ENCODE results near the gene PTTG1IP.
"Not testable (repeated sequence)": the region's sequence is repeated elsewhere in the genome, so short reads cannot be mapped to it uniquely, and the experiment has no call there.

The PTTG1IP gene

DNA sequence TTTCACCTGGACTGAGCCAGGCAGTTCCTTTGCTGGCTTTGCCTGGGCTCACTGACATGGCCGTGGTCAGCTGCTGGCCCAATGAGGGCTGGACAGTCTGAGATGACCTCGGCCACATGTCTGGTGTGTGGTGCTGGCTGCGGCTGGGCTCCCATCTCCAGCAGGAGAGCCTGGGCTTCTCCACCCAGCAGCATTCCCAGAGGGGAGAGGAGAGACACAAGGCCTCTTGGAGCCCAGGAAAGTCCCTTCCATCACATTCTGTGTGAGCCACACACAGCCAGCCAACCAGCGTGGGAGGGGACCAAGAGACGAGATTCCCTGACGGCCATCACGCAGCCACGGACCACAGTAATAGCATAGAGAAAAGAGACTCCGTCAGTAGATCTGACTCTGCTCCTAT, 34.5 kb downstream of the PTTG1IP start:
- no peak for DNase-seq

DNA sequence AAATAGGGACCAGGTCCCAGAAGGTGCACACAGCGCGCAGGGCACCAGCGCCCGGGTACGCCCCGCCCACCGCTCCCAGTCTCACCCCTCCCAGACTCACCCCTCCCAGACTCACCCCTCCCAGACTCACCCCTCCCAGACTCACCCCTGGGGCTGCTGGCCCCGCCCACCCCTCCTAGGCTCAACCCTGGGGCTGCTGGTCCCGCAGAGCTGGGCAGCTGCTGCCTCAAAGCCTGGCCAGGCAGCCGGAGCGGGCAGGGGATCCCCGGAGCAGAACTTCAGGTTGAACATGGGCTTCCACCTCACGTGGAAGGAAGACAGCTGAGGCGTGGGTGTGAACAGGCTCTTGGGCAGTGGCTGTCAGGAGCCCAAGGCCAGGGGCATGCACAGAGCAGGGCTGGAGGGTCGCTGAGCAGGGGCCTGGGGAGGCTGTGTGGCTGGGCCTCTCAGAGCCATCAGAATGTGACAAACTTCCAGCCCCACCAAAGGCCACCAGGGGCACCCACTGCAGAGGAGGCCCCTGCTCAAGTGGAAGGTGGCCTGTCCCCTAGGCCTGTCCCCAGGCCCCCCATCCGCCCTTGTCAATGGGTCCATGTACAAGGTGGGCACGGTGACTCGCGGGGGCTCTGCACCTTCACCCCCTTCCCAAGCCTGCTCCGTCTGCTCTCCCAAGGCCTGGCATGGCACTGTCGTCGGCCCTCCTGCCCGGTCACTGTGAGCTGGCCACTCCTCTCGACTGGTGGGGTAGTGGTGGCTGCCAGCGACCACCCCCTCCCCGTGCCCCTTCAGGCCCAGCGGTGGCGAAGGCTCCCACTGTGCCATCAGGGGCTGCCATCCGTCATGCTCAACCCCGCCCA, 35.2 kb downstream of the PTTG1IP start:
- no peak for DNase-seq

DNA sequence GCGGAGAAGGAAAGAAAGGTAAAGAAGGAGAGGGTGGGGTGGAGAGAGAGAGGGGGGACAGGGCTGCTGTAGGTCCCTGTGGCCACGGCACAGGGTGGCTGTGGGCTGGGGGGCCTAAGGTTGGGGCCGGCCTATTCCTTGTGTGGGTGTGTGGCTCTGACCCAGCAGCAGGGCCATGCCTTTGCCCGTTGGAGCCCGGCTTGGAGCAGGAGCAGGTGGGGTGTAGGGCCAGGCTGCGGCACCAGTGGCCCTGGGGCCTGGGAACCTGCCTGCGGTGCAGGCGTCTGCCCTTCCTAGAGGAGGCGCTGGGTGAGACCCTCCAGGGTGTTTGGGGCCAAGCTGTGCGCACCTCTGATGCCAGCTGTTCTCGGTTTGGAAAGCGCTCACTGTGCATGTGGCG, 36.0 kb downstream of the PTTG1IP start:
- no peak for DNase-seq

DNA sequence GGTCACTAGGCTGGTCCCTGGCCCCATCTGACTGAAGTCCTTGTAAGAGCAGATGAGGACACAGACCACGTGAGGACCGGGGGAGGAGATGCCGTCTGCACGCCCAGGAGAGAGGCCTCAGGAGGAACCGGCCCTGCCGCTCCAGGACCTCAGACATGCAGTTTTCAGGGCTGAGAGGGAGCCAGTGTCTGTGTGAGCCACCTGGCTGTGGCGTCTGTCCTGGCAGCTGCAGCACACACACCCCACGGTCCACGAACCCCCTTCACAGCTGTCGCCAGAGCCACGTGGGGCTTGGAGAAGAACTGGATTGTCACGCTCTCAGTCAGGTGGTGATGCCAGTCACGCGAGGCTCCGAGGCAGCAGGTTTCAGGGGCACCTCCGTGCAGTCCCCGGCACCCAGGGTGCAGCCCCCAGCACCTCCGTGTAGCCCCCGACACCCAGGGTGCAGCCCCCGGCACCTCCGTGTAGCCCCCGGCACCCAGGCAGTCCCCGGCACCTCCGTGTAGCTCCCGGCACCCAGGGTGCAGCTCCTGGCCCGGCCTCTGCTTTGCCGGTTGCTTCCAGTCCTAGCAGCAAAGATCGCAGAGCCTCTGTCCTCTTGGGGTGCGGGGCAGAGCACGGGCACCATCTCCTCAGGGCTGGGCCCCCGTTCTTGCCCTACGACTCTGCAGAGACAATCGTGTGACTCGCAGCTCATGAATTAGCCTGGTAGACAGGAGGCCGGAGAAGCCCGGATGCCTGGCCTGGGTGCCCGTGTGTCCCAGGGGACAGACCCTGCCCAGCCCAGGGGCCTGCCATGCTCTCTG, 36.6 kb downstream of the PTTG1IP start:
- DNase-seq = peak; percentile 82

DNA sequence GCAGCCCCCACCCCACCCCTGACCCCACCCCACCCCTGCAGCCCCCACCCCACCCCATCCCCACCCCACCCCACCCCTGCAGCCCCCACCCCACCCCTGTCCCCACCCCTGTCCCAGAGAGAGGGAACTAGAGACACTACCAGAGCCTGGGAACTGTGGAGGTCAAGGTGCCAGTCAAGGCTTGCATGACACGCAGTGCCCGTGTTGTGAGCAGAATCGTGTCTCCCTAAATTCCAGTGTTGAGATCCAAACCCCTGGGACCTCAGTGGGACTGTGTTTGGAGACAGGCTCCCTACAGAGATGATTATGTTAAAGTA, 37.2 kb downstream of the PTTG1IP start:
- no peak for DNase-seq

DNA sequence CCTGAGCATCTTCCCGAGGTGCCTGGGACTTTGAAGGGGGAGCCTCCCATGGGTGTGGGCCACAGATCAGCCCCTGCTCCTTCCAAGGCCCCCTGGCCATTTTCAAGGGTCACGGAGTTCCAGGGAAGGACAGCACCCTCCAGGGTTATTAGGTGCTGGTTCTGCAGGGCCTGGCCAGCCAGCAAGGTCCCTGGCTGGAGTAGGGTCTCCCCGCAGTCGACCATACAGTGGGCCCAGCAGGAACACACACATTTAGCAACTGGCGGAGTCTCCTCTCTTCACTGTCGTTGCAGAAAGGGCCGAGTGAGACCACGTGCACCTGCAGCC, 37.9 kb downstream of the PTTG1IP start:
- no peak for DNase-seq

DNA sequence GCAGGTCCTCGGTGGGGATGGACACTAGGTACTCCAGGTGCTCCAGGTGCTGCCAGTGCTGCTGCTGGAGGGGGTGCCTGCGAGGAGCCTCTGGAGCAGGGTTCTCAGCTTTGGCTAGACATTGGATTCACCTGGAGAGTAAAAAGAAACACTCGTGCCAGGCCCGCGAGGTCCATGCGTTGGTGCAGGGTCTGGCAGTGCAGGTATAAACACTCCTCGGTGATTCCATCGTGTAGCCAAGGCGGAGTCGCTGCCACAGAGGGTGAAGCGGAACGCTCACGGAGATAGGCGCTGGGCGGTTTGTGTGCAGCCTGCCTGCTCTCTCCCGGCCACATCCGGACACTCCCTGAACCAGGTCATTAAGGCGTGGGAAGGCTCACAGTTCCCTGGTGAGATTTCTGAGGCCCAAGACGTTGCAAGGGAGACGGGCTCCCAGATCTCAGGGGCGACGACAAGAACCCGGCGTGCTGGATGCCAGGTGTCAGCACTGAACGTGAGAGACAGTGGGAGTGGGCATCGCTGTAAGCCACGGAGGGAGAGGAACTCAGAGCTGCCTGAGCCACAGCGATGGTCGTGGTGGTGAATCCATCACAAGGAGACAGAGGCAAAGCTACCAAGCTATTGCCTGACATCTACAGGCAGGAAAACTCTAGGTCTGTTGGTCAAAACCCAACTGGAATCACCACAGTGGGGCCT, 38.4 kb downstream of the PTTG1IP start:
- no peak for DNase-seq

DNA sequence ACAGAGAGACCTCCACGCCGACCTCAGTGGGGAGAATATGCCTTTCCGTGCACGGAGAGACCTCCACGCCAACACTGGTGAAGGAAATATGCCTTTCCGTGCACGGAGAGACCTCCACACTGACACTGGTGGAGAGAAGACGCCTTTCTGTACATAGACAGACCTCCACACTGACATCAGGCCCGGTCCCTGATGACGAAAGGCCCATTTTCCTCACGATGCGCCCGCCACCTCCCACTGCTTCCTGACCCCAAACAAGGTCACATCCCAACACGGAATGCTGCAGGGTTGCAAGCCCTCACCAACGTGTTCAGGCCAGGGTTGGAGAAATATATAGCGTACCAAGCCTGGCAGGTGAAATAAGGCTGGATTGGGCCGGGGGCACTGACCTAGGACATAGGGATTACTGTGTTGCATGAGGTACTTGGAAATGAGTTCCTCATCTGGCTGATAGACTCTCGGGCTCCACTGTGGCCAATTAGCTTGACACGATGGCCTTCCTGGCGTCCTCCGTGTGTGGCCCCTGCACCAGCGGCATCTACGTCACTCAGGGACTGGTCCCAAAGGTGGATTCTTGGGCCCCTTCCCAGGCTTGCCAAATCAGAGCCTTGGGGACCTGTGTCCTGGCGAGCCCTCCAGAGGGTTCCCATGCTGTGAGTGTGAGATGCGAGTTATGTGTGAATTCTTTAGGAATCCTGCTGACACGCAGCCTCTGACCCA, 39.1 kb downstream of the PTTG1IP start:
- no peak for DNase-seq

DNA sequence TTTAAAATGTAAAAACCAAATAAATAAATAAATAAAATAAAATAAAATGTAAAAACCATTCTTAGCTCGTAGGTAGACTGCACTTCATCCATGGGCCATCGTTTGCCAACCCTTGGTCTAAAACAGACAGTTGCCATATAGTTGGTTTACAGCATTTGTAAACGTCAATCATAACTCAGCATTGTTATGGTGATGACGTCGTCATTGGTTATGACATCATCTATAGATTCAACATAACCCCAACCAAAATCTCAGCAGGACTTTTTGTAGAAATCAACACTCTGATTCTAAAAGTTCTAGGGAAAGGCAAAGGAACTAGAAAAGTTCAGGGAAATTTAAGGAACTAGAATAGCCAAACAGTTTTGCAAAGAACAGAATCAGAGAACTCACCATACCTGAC, 39.8 kb downstream of the PTTG1IP start:
- DNase-seq = no peak

DNA sequence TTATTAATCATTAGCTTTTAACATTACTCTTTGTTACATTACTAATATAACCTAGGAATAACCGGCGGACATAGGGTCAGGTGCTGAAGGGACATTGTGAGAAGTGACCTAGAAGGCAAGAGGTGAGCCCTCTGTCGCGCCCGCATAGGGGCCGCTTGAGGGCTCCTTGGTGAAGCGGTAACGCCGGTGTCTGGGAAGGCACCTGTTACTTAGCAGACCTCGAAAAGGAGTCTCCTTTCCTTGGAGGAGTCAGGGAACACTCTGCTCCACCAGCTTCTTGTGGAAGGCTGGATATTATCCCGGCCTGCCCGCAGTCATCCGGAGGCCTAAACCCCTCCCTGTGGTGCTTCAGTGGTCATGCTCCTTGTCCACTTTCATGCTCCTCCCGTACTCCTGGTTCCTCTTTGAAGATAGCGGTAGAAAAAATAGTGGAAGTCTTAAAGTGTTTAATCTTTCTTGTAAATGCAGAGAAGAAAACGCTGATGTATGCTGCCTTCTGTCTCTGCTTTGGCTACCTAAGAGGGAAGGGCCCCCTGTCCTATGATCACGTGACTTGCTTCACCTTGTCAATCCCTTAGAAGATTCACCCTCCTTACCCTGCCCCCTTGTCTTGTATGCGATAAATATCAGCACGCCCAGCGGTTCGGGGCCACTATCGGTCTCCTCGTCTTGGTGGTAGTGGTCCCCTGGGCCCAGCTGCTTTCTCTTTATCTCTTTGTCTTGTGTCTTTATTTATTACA, 40.8 kb downstream of the PTTG1IP start:
- not testable (repeated sequence) for DNase-seq

DNA sequence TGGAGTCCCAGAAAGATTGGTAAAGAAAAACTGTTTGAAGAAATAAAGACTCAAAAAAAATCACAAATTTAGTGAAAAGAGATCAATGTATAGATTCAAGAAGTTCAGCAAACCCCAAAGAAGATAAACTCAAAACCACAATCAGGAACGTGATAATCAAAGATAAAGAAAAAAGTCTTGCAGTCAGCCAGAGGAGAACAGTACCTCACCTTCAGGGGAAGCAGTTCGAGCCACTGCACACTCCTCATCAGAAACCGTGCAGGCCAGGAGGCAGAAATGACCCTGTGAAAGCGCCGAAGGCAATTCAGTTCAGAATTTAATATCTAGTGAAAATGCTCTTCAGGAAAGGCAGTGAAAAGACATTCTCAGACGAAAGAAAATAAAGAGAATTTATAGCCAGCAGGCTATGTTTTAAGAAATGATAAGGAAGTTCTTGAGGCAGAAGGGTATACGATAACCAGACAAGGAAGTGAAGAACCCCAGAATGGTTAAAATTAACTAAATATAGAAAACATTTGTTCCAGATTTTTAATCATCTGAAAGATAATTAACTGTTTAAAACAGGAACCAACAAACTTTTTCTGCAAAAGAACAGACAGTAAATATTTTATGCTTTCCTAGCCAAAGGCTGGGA, 42.1 kb downstream of the PTTG1IP start:
- no peak for DNase-seq

DNA sequence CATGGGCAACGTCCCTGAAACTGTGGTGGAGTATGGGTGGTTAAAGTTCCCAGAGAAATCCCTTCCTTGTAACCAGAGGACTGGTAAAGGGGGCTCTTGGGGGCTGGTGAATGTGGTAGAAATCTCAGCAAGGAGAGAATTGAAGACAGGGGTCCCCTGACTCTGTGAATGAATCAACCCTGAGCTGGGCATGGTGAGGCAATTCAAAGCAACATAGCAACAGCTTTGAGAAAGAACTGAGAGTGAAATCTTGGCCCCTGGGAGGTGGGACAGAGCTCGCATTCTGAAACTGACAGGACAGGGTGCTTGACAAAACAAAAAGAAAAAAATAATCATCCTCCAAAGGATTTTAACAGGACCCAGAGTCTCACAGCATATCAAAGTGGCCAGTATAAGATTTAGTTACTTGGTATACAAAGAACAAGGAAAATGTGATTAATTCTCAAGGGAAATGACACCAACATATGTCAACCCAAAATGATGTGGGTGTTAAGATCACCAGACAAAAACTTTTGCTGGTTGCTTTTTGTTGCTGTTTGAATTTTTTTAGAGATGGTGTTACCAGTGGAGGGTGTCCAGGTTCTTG, 43.9 kb downstream of the PTTG1IP start:
- no peak for DNase-seq

DNA sequence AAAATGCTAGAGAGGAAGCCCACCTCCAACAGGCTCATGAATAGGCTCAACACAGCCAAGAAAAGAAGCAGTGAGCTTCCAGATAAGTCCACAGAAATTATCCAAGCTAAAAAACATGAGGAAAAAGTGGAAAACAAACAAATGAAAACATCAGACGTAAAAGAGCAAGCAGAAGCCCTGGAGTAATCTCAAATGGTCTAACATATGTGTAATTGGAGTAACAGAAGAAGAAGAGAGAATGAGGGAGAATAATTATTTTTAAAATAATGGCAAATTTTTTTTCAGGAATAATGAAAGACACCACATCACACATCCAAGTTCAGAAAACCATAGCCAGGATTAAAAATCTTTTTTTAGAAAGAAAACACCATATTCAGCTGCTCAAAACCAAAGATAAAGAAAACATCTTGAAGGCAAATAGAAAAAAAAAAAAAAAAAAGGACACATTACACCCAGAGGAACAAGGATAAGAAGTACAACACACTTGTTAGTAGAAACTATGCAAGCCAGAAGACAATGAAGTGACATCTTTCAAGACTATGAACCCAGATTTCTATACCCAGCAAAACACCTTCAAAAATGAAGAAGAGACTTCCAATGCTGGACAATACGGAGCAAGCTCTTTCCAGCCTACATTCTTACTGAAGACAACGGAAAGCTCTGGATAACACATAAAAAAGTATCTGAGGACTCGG, 45.0 kb downstream of the PTTG1IP start:
- peak; percentile 10 for DNase-seq

DNA sequence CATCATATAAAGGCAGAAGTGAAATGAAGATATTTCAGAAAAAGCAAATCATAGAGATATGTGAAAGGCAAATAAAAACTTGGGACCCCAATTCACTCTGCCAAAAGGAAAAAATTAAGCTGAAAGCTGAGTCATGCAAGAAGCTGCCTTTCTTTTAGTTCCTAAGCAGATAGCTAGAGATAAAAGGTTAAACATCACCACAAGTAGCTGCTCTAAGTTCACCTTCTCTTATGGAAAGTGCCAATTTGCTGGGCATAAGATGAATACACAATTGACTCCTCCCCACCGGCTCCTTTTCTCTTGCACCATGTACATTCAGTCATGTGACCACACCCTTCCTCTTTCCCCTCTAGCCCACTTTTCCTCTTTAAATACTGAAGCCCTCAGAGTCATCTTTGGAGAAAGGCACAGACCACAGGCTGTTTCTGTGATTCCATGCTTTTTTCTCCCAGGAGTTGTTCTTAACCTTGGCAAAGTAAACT, 50.3 kb downstream of the PTTG1IP start:
- no peak for DNase-seq

DNA sequence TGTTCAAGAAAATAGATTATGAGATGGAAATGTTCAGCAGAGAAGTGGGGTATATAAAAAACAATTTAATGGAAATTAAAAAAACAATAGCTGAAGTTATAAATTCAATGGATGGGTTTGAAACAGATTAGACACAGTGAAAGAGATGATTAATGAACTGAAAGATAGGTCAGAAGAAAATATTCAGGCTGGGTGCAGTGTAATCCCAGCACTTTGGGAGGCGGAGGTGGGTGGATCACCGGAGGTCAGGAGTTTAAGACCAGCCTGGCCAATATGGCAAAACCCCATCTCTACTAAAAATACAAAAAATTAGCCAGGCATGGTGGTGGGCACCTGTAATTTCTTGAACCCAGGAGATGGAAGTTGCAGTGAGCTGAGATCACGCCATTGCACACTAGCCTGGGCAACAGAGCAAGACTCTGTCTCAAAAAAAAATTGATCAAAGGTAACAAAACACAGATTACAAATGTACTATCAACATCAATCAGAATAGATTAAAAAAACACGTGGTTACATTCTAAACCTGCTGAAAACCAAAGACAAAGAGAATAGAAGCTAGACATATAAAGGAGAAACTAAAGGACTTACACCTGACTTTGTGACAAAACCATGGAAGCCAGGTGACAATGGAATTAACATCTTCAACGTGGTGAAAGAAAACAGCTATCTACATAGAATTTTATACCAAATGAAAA, 50.9 kb downstream of the PTTG1IP start:
- peak; percentile 14 for DNase-seq

DNA sequence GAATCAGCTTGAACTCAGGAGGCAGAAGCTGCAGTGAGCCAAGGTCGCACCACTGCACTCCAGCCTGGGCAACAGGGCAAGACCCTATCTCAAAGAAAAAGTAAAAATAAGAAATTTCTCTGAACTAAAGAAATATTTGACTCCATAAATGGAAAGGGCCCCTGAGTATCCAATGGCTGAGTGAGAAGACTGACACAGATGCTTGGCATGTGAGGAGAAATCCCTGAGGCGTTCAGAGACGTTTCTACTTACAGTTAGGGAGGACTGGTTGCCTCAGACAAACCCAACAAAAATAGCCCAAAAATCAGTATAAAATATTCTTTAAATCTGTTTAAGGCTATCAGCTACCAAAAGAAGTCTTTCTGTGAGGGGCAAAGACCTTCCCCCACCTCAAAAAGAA, 52.6 kb downstream of the PTTG1IP start:
- DNase-seq = no peak

DNA sequence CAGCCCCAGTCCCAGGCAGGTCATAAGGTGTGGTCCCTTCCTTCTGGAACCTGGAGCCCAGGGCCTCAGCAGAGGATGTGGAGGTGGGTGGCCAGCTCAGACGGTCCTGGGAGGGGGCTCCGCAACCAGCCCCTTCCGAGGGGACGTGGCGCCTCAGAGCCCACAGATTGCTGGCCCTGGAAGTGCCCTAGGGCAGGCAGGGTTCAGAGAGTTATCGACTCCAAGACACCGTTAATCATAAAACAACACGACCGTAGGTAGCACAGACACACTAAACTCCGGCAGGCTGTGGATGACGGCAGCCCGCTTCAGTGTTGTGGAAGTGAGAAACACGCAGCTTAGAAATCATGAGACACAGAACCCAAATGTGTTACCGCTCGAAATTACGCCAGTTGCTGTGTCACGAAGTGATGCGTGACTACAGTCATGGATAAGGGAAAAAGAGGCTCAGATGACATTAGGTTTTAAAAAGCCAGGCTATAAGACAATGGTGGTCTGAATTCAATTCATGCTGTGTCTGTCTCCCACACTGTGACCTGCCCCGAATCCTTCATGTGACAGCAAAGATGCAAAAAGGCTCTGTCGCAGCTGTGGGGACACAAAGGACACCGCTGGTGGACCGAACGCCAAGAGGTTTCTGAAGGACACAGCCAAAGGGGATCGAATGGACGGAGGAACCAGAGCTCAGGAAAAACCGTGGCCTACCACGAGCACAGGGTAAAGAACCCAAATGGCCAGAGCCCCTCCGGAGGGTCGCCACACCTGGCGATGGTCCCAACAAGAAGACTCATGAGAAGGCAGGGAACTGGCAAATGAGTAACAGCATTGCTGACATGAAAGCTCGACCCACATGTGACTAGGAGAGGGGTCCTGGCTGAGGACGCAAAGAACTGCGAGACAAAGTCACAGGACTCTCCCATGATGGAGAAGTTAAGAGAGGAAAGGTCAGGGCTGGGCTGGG, 53.9 kb downstream of the PTTG1IP start:
- DNase-seq = no peak

DNA sequence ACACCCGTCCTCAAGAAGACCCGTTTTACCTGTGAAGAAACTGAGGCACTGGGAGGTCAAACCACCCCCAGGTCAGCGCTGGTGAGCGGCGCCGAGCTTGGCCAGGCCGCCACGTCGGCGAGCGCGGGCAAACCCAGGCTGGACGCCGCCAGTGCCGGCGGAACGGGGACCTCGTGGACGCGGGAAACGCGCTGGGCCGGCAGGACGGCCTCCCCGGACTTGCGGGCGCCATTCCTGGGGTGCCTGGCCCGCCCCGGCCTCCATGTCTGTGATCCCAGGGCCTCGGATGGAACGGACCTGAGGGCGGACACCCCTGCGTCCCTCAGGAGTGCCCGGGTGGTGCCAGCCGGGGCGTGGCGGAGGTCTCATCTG, 54.9 kb downstream of the PTTG1IP start:
- DNase-seq = no peak

Data from DMS53 (cell line).